Thoracic aorta (tissue), 2 donors: Measurements from ENCODE around the gene EHMT1. TPM values are rescaled to one million over a fixed set of nuclear protein-coding genes. Genes with fewer than 3 reads are reported as not detected.

Source experiments
- ATAC-seq: fragments of 150-250 bp; one replicate; pipeline ENCODE4 v1.8.0; 2017; ENCODE audit warnings: low read depth; ENCODE audit not compliant: insufficient number of reproducible peaks, low FRiP score
- DNase-seq: peaks from one replicate; pipeline ENCODE4 v3.0.0-alpha.2; 2020; ENCODE audit warnings: low spot score
- H3K27ac ChIP-seq, 2 donors: fragments of 200-600 bp; sonication (generic); 1 replicate in 1 of 2; 2 replicates in 1 of 2; pipeline ENCODE4 v1.5.1; 2016; ENCODE audit warnings: mild to moderate bottlenecking in 2 of 2, moderate library complexity in 2 of 2
- H3K27me3 ChIP-seq: fragments of 200-600 bp; sonication (generic); replicated peaks from 2 replicates; pipeline ENCODE4 v1.6.0; 2016; ENCODE audit warnings: mild to moderate bottlenecking; ENCODE audit not compliant: insufficient read depth
- H3K36me3 ChIP-seq: fragments of 200-600 bp; sonication (generic); one replicate; pipeline ENCODE4 v1.5.1; 2016
- H3K4me1 ChIP-seq, 2 donors: fragments of 200-600 bp; sonication (generic); 1 replicate in 1 of 2; 2 replicates in 1 of 2; pipeline versions ENCODE4 v1.5.1 to v1.6.0; 2016; ENCODE audit warnings: low read depth in 2 of 2, mild to moderate bottlenecking in 1 of 2; ENCODE audit not compliant: control insufficient read depth in 1 of 2
- H3K4me3 ChIP-seq: fragments of 200-600 bp; sonication (generic); 2 replicates; pipeline ENCODE4 v1.5.1; 2016; ENCODE audit warnings: mild to moderate bottlenecking
- H3K9me3 ChIP-seq: fragments of 200-600 bp; sonication (generic); 2 replicates; pipeline ENCODE4 v1.5.1; 2016
- total RNA-seq, 2 donors: library from RNA; depleted of rRNA; stranded (reverse); fragments of >200 nt; gene quantifications; one replicate each; pipeline versions ENCODE4 v1.1.0 to v1.2.3, GENCODE V29; 2016
- TF ChIP-seq, protein P1 (sequence below): fragments of 200-600 bp; sonication (generic); IDR thresholded peaks from one replicate; pipeline ENCODE4 v1.5.1; 2019; ENCODE audit warnings: antibody characterized with exemption

Gene EHMT1
- total RNA-seq, 2 donors from 2014 or later = 67.6 to 150 TPM

DNA sequence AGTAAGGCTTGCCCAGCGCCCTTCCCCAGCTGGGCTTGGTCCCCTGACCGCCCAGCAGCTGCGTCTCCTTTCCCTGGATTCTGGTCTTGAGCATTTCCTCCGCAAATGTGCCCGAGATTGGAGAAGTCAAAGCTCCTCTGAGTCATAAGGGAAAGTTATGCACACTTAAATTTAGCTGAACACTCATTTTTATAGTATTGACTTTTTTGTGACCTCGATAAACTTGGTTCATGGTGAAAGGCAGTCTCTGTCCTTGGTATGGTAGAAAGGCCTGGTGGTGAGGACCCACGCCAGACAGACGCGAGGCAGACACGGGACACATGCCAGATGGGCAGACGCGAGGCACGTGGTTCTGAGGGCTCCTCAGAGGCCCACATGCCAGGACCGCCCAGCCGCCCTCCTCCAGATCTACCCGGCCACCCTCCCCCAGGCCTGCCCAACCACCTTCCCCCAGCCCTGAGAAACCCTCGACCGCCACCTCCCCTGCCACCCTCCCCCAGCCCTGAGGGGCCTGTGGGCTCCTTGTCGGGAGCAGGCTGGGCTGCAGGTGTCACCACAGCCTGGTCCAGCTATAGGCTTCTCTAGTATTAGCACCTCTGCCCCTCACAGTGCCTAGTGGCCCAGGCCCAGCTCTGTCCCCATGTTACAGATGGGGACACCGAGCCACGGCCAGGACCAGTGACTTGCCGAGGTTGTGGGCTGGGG is 197.9 kb downstream of the EHMT1 start:
- no peak overlapping the region for H3K27ac ChIP-seq
- H3K27me3 ChIP-seq = no peaks in the 10 kb centered on the region
- H3K36me3 ChIP-seq = peaks cover 62% of the 10 kb centered on the region
- no peak for ATAC-seq
- no peak for DNase-seq
- H3K9me3 ChIP-seq = no peaks in the 10 kb centered on the region
- no peak overlapping the region for H3K4me3 ChIP-seq
- no peaks in the 10 kb centered on the region for H3K4me1 ChIP-seq
- TF ChIP-seq, protein P1, sequence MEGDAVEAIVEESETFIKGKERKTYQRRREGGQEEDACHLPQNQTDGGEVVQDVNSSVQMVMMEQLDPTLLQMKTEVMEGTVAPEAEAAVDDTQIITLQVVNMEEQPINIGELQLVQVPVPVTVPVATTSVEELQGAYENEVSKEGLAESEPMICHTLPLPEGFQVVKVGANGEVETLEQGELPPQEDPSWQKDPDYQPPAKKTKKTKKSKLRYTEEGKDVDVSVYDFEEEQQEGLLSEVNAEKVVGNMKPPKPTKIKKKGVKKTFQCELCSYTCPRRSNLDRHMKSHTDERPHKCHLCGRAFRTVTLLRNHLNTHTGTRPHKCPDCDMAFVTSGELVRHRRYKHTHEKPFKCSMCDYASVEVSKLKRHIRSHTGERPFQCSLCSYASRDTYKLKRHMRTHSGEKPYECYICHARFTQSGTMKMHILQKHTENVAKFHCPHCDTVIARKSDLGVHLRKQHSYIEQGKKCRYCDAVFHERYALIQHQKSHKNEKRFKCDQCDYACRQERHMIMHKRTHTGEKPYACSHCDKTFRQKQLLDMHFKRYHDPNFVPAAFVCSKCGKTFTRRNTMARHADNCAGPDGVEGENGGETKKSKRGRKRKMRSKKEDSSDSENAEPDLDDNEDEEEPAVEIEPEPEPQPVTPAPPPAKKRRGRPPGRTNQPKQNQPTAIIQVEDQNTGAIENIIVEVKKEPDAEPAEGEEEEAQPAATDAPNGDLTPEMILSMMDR = no peak

DNA sequence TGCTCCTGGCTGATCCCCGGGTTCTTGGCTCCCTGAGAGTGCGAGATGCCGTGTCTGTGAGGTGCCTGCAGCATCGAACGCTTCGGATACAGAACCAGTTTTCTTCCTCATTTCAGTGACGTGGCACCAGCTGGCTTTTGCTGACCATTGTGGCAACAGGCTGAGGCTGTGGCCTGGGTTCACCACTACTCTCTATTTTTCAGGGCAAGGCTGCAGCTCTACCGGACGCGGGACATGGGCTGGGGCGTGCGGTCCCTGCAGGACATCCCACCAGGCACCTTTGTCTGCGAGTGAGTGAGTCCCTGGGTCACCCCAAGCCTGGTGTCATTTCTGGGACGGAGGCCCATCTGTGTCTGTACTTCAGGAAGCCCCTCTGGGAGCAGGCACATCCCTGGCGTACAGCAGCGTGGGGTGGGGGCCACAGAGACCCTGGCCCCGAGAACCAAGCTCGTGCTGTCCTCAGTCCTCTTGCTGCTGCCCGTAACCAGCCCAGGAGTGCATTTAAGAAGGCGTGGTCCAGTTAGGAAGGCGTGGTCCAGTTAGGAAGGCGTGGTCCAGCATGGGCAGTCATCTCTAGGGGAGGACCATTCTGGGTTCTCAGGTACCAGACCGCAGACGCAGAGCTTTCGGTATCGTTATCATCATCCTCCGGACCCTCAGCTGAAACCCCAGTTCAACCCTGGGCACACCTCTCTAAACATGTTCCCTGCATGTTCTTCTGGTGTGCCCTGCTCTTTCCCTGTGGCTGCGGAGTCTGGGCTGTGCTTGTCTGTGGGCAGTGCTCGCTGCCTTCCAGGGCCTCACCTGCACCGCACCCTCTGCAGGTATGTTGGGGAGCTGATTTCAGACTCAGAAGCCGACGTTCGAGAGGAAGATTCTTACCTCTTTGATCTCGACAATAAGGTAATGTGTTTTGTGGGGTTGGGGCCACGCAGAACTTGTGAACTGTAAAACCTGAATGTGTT is 198.7 kb downstream of the EHMT1 start:
- H3K4me1 ChIP-seq = no peaks in the 10 kb centered on the region
- no peaks in the 10 kb centered on the region for H3K27me3 ChIP-seq
- H3K9me3 ChIP-seq = no peaks in the 10 kb centered on the region
- H3K27ac ChIP-seq = no peak overlapping the region
- TF ChIP-seq, protein P1 = no peak
- ATAC-seq (no peak), DNase-seq (no peak)
- no peak overlapping the region for H3K4me3 ChIP-seq
- H3K36me3 ChIP-seq = peaks cover 62% of the 10 kb centered on the region

DNA sequence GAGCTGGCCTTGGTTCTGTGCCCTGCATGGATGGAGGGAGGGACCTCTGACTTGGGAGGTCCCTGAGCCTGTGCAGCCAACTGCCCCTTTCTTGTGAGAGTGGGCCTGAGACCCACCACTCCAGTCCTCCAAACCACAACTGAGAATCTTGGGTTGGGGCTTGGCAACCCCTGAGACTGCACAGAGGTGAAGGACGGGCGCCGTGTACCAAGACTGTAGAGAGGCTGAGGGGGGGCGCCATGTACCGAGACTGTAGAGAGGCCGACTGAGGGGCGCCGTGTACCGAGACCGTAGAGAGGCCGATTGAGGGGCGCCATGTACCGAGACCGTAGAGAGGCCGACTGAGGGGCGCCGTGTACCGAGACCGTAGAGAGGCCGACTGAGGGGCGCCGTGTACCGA is 199.5 kb downstream of the EHMT1 start:
- Histone ChIP-seq H3K36me3 (peaks cover 58% of the 10 kb centered on the region), H3K9me3 (no peaks in the 10 kb centered on the region), H3K27me3 (no peaks in the 10 kb centered on the region), H3K4me3 (no peak overlapping the region), H3K27ac (no peak overlapping the region), H3K4me1 (no peaks in the 10 kb centered on the region)
- no peak for ATAC-seq
- TF ChIP-seq, protein P1 = no peak
- no peak for DNase-seq

DNA sequence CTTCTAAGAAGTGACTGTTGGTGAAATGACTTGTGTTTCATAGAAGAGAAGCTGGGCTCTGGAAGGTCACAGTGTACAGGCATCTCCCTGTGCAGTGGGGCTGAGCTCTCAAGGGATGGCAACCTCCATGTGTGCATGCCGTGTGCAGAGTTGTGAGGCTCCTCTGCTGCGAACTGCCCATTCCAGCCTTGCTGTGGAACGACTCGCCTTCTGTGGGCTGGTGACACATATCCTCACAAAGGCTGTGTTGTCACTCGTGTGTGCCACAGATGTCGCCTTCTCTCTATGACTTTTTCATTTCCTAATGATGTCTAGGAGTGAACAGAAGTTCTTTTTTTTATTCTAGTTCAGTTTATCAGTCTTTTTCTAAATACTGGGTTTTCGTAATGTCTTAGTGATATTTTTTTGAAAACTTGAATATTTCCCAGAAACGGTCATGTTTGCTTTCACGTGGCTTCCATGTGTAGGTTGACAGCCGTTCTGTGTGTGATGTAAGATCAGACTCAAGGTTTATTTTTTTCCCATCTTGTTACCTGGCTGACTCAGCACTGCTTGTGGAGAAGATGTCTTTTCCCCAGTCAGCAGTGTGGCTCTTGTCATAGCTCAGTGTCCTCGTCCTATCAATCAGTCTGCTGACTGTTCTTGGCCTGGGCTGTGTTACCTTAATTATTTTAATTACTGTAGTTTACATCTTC is 201.5 kb downstream of the EHMT1 start:
- DNase-seq (no peak), ATAC-seq (no peak)
- Histone ChIP-seq H3K4me3 (no peak overlapping the region), H3K36me3 (peaks cover 47% of the 10 kb centered on the region), H3K9me3 (no peaks in the 10 kb centered on the region), H3K4me1 (no peaks in the 10 kb centered on the region), H3K27ac (no peak overlapping the region), H3K27me3 (no peaks in the 10 kb centered on the region)
- TF ChIP-seq, protein P1 = no peak
